Stimulated activated CD4-positive, alpha-beta T cell treated with anti-CD3 and anti-CD28 coated beads, Interleukin-1b, Interleukin-23, amount 100 ng/mL, for 24 hours (primary cell): ENCODE data around the gene ITGA6.
"Not testable (repeated sequence)": the region's sequence is repeated elsewhere in the genome, so short reads cannot be mapped to it uniquely, and the experiment has no call there.

Source experiments
- DNase-seq, 4 experiments: peaks; one replicate each; pipeline ENCODE4 v3.0.0-alpha.2; 2020; ENCODE audit warnings: low read depth in 4 of 4, low spot score in 1 of 4

Gene ITGA6

DNA sequence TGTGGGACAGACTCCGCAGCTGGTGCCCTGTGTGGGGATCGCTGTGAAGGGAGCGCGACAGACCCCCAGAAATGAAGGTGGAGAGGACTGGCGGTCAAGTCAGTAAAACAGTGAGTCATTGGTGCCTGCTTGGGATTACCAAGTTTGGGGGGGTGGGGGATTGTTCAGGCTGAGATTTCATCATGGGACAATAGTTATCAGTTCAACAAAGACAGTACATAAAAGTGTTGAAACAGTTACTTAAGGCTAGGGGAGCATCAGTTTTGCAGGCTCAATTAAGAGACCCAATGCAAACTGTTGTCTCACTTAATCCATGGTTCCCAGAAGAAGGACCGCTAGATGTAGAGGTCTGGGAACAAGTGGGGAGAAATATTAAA lies 86.1 kb downstream of the ITGA6 start:
- no peak for DNase-seq

GRCh38 chr2:172513935-172514586 lies 86.7 kb downstream of the ITGA6 start:
- DNase-seq, result no peak

DNA sequence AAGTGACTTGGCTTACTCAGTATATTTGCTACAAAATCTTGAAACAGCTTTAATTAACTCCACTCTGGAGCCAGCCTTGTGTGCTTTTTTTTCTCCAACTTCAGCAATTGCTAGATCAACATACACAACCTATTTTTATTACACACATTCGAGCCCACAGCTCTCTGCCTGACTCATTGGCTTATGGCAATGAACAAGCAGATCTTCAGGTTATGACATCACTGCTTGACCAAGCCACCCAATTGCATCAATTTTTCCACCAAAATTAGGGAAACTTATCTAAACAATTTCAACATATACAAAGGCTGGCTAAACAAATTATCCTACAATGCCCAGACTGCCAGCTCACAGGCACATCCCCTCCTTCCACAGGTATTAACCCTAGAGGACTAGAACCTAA lies 88.9 kb downstream of the ITGA6 start:
- DNase-seq, result no peak

DNA sequence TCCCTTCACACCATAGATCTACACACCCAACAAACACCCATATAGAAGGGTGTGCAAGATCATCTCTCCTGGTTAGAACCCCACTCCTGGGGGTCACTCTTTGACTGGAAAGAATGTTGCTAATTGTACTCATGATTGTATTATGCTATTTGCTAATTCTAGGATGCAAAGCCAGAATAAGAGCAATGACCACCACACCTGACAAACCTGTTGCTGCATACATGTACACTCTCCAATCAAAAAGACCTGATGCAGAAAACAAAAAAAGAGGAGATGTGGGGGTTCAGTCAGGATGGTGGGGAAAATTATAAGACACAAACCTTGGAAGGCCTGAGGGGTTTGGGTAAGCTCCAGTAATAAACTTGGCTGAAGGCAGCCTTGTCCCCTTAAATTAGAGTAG lies 91.6 kb downstream of the ITGA6 start:
- DNase-seq, result no peak

GRCh38 chr2:172525601-172526000 lies 98.2 kb downstream of the ITGA6 start:
- DNase-seq, result no peak

DNA sequence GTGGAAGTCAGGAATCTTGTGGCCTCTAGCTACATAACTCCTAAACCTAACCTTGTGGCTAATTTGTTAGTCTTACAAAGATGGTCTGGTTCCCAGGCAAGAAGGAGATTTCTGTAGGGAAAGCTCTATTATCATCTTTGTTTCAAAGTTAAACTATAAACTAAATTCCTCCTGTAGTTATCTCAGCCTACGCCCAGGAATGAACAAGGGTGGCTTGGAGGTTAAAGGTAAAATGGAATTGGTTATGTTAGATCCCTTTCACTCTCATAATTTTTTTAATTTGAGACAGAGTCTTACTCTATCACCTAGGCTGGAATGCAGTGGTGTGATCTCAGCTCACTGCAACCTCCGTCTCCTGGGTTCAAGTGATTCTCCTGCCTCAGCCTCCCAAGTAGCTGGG lies 103.9 kb downstream of the ITGA6 start:
- no peak for DNase-seq

GRCh38 chr2:172532461-172532860 lies 105.1 kb downstream of the ITGA6 start:
- DNase-seq, result not testable (repeated sequence)

GRCh38 chr2:172533687-172534086 lies 106.3 kb downstream of the ITGA6 start:
- no peak for DNase-seq

- no peak for DNase-seq
These were observed 107.7 kb downstream of the ITGA6 start for GRCh38 chr2:172535119-172535518.

DNA sequence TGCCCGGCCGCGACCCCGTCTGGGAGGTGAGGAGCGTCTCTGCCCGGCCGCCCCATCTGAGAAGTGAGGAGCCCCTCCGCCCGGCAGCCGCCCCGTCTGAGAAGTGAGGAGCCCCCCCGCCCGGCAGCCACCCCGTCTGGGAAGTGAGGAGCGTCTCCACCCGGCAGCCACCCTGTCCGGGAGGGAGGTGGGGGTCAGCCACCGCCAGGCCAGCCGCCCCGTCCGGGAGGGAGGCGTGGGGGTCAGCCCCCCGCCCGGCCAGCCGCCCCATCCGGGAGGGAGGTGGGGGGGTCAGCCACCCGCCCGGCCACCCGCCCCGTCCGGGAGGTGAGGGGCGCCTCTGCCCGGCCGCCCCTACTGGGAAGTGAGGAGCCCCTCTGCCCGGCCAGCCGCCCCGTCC lies 110.5 kb downstream of the ITGA6 start:
- not testable (repeated sequence) for DNase-seq

- DNase-seq, result no peak
These were observed 112.4 kb downstream of the ITGA6 start for GRCh38 chr2:172539767-172540166.

DNA sequence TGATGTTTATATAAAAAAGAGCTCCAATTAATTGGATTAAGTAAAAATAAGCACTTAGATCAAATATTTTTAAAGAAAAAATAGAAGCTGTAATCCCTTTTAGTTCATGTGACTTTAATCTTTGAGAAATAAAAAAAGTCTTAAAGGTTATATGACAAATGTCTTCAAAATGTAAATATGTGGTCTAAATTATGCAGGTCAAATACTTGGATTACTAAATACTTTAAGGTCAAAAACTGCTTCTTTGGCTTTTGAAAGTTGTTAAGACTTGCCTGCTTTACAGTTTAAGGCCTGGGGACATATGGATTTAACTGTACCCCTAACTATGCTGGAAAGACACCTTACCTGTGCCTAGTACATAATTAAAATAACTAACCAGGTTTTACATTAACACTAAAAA lies 113.0 kb downstream of the ITGA6 start:
- DNase-seq, result no peak

DNA sequence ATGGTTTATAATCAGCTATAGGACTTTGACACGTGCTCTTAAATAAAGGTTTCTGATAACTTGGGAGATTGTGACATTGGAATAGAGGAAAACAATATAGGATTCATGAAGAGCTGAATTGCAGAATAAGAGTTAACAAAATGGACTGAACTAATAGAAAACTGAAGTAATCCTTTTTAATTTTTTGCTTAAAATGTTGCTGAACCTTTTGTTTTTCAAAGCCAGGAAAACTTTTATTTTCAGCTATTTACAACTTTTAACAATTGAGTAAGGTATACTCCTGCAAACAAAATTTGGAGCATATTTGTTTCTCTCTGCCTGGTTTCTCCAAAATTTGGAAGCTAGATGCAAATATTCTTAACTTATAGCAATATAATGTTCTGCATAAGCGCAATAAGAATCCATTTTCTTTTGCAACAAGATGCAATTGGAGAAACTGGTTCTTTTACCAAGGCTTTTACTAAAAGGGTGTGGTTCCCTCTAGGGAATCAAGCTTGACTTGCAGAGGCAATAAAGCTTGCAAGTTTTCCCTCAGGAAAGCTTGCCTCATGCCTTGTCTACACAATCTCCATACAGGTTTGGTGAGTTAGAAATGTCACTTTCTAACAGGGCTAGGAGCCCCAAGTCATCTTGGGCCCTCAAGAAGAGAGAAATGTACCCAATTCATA lies 118.2 kb downstream of the ITGA6 start:
- no peak for DNase-seq

DNA sequence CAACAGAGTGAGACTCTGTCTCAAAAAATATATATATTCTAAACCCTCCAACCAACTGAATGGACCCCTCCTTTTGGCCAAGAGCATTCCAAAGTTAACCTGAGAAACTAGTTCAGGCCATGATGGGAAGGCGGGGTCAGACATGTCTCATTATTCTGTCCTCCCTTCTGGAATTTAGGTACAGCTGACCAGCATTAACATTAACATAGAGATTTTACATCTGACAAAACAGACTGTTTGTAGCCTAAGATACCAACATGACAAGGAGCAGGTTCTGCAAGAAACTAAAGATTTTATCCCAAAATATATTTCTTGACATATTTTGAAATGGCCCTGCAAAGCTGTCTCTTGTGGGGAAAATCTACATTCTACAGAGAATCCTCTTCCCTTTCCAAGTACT lies 121.7 kb downstream of the ITGA6 start:
- DNase-seq, result no peak

DNA sequence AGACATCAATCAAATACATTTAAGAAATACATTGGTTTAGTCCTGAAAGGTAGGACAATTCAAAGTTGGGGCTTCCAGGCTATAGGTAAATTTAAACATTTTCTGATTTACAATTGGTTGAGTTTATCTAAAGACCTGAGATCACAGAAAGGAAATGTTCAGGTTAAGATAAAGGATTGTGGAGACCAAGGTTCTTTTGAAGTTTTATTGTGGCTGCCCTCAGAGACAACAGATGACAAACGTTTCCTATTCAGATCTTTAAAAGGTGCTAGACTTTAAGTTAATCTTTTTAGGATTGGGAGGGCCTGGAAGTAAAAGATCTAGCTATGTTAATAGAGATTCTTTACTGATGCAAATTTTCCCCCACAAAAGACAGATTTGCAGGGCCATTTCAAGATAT lies 122.4 kb downstream of the ITGA6 start:
- not testable (repeated sequence) for DNase-seq

DNA sequence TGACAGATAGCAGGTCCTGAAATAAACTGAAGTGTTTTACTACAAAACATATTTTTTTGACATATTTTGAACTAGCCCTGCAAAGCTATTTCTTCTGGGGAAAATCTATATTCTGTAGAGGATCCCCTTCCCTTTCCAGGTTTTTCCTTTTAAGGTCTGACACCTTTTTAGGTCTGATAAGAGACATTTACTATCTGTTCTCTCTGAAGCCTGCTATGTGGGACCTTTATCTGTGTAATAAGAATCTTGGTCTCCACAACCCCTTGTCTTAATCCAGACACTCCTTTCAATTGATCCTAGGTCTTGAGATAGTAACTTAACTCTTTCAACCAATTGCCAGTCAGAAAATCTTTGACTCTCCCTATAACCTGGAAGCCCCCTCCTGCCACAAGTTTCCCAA lies 123.0 kb downstream of the ITGA6 start:
- no peak for DNase-seq

DNA sequence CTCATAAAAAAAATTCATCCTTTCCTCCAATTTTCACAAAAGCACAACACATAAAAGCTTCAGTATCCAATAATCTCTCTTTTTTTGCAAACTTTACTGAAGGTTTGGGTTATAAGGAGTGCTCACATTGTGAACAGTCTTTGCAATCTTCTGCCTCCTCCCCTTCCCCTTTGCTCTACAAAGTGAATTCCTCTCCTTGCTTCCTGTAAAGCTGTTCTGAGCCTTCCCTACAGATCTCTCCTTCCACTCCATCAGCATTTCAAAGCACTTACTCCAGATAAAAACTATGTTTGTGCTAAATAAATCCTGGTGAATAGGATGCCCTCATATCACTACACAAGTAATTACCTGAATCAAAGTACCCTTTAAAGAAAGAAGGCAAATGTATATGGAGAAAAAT lies 123.9 kb downstream of the ITGA6 start:
- DNase-seq, result no peak

DNA sequence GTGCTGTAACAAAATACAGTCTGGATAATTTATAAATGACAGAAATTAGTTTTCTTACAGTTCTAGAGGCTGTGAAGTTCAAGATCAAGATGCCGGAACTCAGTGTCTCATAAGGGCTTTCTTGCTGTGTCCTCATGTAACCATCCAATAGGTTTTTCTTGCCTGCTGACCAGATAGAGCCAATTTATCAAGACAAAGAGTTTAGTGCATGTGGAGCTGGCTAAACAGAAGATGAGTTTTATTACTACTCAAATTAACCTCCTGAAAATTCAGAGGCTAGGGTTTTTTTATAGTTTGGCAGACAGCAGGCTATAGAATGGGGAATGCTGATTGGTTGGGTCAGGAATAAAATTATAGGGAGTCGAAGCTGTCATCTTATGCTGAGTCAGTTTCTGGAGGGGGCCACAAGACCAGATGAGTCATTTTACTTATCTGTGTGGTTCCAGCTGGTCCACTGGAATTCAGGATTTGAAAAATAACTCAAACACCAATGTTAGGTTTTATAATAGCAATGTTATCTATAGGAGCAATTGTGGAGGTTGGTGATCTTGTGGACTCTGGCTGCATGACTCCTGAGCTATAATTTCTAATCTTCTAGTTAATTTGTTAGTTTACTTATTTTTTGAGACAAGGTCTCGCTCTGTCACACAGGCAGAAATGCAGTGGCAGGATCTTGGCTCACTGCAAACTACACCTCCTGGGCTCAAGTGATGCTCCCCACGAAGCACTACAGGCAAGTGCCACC lies 125.3 kb downstream of the ITGA6 start:
- no peak for DNase-seq

DNA sequence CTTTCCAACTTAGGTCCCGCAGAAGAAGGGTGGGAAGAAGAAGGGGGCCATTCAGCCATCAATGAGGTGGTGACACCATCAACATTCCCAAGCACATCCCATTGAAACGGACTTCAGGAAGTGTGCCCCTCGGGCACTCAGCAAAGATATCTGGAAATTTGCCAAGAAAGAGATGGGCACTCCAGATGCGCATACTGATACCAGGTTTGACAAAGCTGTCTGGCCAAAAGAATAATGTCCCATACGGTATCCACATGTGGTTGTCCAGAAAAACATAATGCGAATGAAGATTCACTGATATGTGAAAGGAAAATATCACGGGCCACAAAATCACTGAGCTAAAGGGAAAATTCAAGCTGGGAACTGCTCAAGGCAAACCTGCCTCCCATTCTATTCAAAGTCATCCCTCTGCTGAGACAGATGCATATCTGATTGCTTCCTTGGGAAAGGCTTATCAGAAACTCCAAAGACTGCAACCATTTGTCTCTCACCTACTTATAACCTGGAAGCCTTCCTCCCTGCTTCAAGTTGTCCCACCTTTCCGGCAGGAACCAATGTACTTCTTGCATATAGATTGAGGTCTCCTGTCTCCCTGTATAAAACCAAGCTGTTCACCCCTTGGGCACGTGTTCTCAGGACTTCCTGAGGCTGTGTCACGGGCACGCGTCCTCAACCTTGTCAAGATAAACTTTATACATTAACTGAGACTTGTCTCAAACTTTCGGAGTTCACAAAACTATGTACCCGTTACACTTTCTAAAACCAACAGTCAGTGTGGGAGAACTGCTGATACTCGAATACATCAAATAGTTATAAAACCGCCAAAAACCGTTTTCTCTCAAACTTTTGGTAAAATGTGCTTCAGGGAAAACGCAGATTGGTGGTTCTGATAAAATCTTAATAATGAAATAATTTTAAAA lies 127.2 kb downstream of the ITGA6 start:
- DNase-seq, result no peak

- DNase-seq, result no peak
These were observed 127.8 kb downstream of the ITGA6 start for GRCh38 chr2:172555272-172555521.
